Central memory CD8-positive, alpha-beta T cell (primary cell): ENCODE results near the gene MNDA.

Experiments used
- ATAC-seq: fragments of 150-1000 bp; cut with Tn5 transposase; replicated peaks from 2 replicates; pipeline ENCODE4 v1.10.0; 2022; ENCODE audit warnings: mild to moderate bottlenecking, moderate FRiP score, moderate number of reproducible peaks; ENCODE audit not compliant: poor library complexity, severe bottlenecking; ENCODE audit errors: extremely low read depth
- DNase-seq, 2 donors: peaks; one replicate each; pipeline ENCODE4 v3.0.0; 2021; ENCODE audit warnings: low spot score in 2 of 2
- H3K27ac Mint-ChIP-seq: one replicate; pipeline ENCODE4 v1.8.0; 2022; ENCODE audit warnings: low read depth, mild to moderate bottlenecking, moderate library complexity, mixed read lengths
- H3K27me3 Mint-ChIP-seq: one replicate; pipeline ENCODE4 v1.8.0; 2022; ENCODE audit warnings: mixed read lengths
- H3K36me3 Mint-ChIP-seq: one replicate; pipeline ENCODE4 v1.8.0; 2022; ENCODE audit warnings: mild to moderate bottlenecking, moderate library complexity, mixed read lengths; ENCODE audit not compliant: insufficient read depth
- H3K4me1 Mint-ChIP-seq: one replicate; pipeline ENCODE4 v1.8.0; 2022; ENCODE audit warnings: mixed read lengths
- H3K4me3 Mint-ChIP-seq: one replicate; pipeline ENCODE4 v1.8.0; 2022; ENCODE audit warnings: mild to moderate bottlenecking, moderate library complexity, mixed read lengths
- H3K9me3 Mint-ChIP-seq: one replicate; pipeline ENCODE4 v1.8.0; 2022; ENCODE audit warnings: mixed read lengths

The MNDA gene

DNA sequence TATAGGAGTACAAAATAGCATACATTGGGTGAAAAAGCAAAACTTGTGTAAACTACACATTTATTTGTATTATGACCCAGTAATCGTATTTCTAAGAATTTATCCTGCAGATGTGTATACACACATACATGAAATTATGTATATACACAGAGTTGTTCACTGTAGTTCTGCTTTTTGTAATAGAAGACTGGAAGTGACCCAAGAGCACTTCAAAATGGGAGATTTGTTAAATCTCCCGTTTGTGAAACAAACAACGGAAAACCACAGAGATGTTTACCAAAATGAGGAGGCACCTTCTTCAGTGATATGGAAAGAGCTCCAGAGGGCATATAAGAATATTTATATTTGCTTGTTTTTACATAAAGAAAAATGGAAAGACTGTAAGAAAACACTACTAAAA, 18.0 kb upstream of the MNDA start:
- ATAC-seq (no peak), DNase-seq (no peak)
- no peaks in the 10 kb centered on the region for H3K9me3 Mint-ChIP-seq
- no peak overlapping the region for H3K4me3 Mint-ChIP-seq
- no peaks in the 10 kb centered on the region for H3K36me3 Mint-ChIP-seq
- no peaks in the 10 kb centered on the region for H3K27me3 Mint-ChIP-seq
- H3K4me1 Mint-ChIP-seq: peaks cover 16% of the 10 kb centered on the region
- H3K27ac Mint-ChIP-seq: no peak overlapping the region

DNA sequence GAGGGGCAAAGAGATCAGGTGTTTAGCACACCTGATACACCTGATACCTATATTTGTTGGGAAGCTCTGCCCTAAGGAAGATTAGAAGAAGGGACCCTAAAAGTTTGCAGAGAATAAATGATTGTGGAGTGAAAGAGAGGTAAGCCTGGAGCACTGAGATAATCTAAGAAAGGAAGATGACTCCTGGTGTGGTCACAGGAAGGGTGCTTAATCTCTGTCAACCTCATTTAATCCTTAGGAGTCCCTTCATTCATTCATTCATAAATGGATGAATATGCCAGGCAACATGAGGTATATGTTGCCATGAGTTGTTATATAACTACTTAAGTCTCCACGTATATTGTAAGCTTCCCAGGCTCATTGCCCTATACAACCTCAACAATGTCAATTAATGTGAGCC, 16.2 kb upstream of the MNDA start:
- Mint-ChIP-seq H3K4me1 (peaks cover 34% of the 10 kb centered on the region), H3K4me3 (no peak overlapping the region), H3K27me3 (no peaks in the 10 kb centered on the region), H3K27ac (no peak overlapping the region), H3K9me3 (no peaks in the 10 kb centered on the region), H3K36me3 (no peaks in the 10 kb centered on the region)
- no peak for ATAC-seq
- no peak for DNase-seq

DNA sequence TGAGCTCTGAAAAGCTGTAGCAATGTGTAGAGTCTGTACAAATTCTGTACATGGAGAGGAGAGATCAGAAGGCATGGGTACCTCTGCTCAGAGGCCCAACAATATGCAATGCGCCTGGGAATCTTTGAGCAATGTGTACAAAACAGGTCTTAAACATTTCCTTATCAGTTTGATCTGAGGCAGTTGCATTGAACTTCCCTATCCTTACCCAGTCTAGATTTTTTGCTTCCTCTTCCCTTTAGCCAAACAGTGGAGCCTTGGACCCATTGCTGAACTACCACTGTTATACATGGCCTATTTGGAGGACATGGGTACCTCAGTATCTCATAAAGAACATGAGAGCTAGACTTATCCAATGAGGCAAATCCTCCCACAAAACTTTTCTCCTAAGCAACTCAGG, 12.6 kb upstream of the MNDA start:
- Mint-ChIP-seq H3K4me3 (peak overlapping the region; percentile 68), H3K9me3 (no peaks in the 10 kb centered on the region), H3K36me3 (no peaks in the 10 kb centered on the region), H3K4me1 (peaks cover 38% of the 10 kb centered on the region), H3K27me3 (no peaks in the 10 kb centered on the region), H3K27ac (peak overlapping the region; percentile 94)
- no peak for DNase-seq
- ATAC-seq: no peak

DNA sequence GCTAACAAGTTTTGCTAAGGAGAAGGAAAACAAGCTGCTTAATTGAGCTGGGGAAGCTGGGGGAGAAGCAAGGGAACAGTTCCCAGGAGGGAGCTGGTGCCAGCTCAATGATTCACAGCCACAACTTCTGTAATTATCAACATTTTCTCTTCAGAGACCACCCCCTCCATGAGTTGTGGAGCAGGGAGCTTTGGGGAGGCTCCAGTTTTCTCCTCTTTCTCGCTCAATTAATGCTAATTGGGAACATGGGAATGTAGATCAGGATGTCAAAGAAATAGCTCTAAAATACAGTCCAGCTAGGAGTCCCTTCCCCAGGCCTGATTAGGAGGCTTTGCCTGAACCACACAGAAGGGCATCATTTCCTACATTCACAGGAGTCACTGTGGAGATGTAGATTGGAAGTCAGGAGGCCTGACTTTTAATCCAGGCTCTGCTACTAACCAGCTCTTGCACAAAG, 12.1 kb upstream of the MNDA start:
- H3K27me3 Mint-ChIP-seq: no peaks in the 10 kb centered on the region
- ATAC-seq: no peak
- peak overlapping the region; percentile 68 for H3K4me3 Mint-ChIP-seq
- no peak for DNase-seq
- H3K4me1 Mint-ChIP-seq: peaks cover 38% of the 10 kb centered on the region
- H3K9me3 Mint-ChIP-seq: no peaks in the 10 kb centered on the region
- H3K36me3 Mint-ChIP-seq: no peaks in the 10 kb centered on the region
- peak overlapping the region; percentile 94 for H3K27ac Mint-ChIP-seq

DNA sequence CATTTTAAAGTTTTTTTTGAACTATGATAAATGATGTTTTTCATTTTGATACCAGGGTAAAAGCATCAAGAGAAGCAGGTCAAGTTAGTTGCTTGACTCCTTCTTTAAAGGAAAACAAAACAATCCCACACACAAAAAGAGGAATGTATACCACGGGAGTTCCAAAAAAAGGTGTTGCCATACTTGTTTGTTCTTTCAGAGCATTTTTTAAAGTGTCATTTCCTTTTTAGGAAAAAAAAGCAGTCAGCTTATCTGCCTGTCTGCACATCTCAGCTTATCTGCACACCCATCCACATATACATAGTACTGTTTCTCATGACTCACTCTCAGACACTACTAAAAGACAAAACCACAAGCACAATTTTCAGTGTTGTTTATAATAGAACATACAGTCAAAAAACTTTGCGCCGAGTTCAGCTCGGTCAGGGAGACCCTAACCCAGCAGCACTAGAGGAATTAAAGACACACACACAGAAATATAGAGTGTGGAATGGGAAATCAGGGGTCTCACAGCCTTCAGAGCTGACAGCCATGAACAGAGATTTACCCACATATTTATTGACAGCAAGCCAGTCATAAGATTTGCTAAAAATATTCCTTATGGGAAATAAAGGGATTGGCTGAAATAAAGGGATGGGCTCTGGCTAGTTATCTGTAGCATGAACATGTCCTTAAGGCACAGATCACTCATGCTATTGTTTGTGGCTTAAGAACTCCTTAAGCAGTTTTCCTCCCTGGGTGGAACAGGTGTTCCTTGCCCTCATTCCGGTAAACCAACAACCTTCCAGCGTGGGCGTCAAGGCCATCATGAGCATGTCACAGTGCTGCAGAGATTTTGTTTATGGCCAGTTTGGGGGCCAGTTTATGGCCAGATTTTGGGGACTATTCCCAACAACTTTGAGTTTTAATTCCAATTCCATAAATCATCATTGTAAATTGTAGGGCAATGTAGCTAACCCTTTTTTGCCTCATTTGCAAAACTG, 11.4 kb upstream of the MNDA start:
- no peak for DNase-seq
- Mint-ChIP-seq H3K27me3 (no peaks in the 10 kb centered on the region), H3K27ac (peak overlapping the region; percentile 94), H3K4me3 (peak overlapping the region; percentile 68), H3K4me1 (peaks cover 38% of the 10 kb centered on the region), H3K9me3 (no peaks in the 10 kb centered on the region), H3K36me3 (no peaks in the 10 kb centered on the region)
- ATAC-seq: peak; percentile 100

DNA sequence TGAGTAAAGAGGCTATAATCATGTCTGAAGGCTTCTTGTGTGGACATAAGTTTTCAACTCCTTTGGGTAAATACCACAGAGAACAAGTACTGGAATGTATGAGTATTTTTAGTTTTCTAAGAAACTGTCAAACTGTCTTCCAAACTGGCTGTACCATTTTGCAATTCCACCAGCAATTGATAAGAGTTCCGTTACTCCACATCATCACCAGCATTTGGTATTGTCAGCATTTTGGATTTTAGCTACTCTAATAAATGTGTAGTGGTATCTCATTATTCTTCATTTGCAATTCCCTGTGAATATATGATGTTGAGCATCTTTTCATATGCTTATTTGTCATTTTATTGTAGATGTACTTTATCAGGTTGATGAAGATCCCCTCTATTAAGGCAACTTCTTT, 9.4 kb upstream of the MNDA start:
- DNase-seq (no peak), ATAC-seq (no peak)
- no peak overlapping the region for H3K4me3 Mint-ChIP-seq
- no peaks in the 10 kb centered on the region for H3K27me3 Mint-ChIP-seq
- H3K27ac Mint-ChIP-seq: no peak overlapping the region
- H3K36me3 Mint-ChIP-seq: no peaks in the 10 kb centered on the region
- no peaks in the 10 kb centered on the region for H3K9me3 Mint-ChIP-seq
- H3K4me1 Mint-ChIP-seq: peaks cover 38% of the 10 kb centered on the region

DNA sequence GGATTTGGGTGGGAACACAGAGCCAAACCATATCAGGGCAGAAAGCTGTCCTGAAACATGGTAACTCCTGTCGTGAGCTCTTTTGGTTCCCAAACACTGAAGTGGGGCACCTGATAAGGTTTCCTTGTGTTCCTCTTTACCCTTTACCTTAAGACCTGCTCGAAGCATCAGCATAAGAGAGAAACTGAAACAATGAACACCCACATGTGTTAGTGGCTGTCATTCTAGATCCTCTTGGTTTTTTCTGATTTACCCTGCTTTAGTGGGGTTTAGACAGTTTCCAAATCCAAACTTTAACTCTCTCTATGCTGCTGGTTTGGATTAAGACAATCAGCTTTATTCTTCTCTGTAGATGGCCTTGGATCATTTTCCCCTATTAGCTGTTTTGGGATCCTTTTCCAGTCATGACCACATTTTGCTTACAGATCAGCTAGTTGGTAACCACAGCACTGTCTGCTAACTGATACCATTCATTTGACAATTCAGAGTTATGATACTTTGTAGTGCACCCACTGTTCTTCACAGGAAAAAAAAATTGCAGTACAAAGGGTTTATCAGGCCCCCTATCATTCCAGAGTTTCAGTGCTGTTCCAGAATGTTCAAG, 975 bp upstream of the MNDA start:
- H3K27me3 Mint-ChIP-seq: no peaks in the 10 kb centered on the region
- H3K27ac Mint-ChIP-seq: peak overlapping the region; percentile 22
- ATAC-seq (peak; percentile 49), DNase-seq (no peak)
- H3K4me1 Mint-ChIP-seq: peaks cover 8% of the 10 kb centered on the region
- H3K36me3 Mint-ChIP-seq: peaks cover 1% of the 10 kb centered on the region
- peaks cover 15% of the 10 kb centered on the region for H3K9me3 Mint-ChIP-seq
- no peak overlapping the region for H3K4me3 Mint-ChIP-seq

DNA sequence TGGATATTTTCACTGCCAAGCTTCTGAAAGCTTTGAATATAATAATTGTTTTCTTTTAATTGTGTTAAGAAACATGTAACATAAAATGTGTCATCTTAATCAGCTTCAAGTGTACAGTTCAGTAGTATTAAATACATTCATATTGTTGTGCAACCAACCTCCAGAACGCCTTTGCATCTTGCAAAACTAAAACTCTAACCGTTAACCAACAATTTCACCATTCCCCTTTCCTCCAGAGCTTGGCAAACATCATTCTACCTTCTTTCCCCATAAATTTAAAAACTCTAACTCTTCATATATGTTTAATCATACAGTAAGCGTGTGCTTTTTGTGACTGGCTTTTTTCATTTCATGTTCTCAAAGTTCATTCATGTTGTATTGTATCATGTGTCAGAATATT, 2.1 kb downstream of the MNDA start:
- DNase-seq (no peak), ATAC-seq (no peak)
- Mint-ChIP-seq H3K36me3 (peaks cover 1% of the 10 kb centered on the region), H3K27ac (peak overlapping the region; percentile 71), H3K4me1 (peaks cover 8% of the 10 kb centered on the region), H3K4me3 (peak overlapping the region; percentile 23), H3K9me3 (peaks cover 9% of the 10 kb centered on the region), H3K27me3 (no peaks in the 10 kb centered on the region)

DNA sequence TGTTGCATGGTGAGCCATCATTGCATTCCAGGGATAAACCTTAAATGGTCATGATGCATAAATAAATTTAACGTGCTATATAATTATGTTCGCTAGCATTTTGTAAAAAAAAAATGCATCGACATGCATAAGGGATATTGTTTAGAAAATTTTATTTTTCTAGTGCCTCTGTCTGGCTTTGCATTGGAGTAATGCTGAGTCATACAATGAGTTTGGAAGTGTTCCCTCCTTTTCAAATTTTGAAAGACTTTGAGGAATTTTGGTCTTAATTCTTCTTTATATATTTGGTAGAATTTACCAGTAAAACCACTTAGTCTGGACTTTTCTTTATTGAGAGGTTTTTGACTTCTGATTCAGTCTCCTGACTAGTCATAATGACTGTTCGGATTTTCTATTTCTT, 4.9 kb downstream of the MNDA start:
- no peak overlapping the region for H3K4me3 Mint-ChIP-seq
- no peak overlapping the region for H3K27ac Mint-ChIP-seq
- DNase-seq: no peak
- H3K4me1 Mint-ChIP-seq: no peaks in the 10 kb centered on the region
- no peak for ATAC-seq
- no peaks in the 10 kb centered on the region for H3K9me3 Mint-ChIP-seq
- H3K36me3 Mint-ChIP-seq: no peaks in the 10 kb centered on the region
- H3K27me3 Mint-ChIP-seq: peaks cover 11% of the 10 kb centered on the region

DNA sequence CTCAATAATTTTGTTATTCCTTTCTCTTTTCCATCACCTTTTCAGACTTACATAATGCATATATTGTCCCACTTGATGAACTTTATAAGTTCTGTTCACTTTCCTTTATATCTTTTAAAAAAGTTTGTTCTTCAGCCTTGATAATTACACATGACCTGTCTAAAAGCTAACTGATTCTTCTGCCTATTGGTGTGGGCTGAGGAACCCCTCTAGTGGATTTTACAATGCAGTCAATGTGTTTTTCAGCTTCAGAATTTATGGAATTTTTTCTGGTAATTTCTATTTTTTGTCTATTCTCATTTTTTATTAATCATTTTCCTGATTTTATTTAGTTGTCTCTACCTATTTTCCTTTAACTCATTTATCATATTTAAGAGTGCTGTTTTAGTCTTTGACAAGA, 7.5 kb downstream of the MNDA start:
- no peak overlapping the region for H3K4me3 Mint-ChIP-seq
- no peak overlapping the region for H3K27ac Mint-ChIP-seq
- H3K4me1 Mint-ChIP-seq: no peaks in the 10 kb centered on the region
- peaks cover 12% of the 10 kb centered on the region for H3K27me3 Mint-ChIP-seq
- no peaks in the 10 kb centered on the region for H3K36me3 Mint-ChIP-seq
- no peaks in the 10 kb centered on the region for H3K9me3 Mint-ChIP-seq
- no peak for DNase-seq
- ATAC-seq: no peak

DNA sequence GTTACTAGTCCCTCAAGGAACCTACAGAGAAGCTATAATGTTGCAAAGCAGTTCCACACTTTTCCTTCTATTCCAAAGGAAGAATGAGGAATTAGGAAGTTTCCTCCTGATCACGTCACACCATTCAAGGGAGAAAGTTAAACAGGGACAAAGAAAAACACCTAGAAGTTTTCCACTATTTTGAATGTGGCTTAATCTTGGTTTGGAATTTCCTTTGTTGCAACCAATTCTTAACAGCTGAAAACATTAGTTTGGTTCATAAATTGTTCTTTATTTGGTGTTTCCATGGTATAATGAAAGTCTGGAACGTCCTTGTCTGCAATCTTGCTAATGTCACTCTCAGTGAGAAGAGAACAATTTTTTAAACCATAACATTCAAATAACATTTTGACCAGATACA, 8.4 kb downstream of the MNDA start:
- no peak overlapping the region for H3K4me3 Mint-ChIP-seq
- DNase-seq: no peak
- H3K36me3 Mint-ChIP-seq: no peaks in the 10 kb centered on the region
- ATAC-seq: no peak
- H3K4me1 Mint-ChIP-seq: no peaks in the 10 kb centered on the region
- no peaks in the 10 kb centered on the region for H3K9me3 Mint-ChIP-seq
- no peak overlapping the region for H3K27ac Mint-ChIP-seq
- peaks cover 12% of the 10 kb centered on the region for H3K27me3 Mint-ChIP-seq

DNA sequence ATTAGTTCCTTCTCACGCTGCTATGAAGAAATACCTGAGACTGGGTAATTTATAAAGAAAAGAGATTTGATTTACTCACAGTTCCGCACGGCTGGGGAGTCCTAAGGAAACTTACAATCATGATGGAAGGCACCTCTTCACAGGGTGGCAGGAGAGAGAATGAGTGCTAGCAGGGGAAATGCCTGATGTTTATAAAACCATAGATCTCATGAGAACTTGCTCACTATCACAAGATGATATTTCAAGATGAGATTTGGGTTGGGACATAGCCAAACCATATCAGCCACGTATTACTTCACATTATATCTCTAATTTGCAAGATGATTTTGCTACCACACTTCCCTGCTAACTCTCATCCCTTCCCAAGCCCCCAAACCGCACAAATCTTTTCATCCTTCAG, 9.1 kb downstream of the MNDA start:
- Mint-ChIP-seq H3K9me3 (no peaks in the 10 kb centered on the region), H3K4me3 (no peak overlapping the region), H3K4me1 (no peaks in the 10 kb centered on the region), H3K36me3 (no peaks in the 10 kb centered on the region), H3K27me3 (peaks cover 12% of the 10 kb centered on the region), H3K27ac (no peak overlapping the region)
- ATAC-seq: no peak
- no peak for DNase-seq

DNA sequence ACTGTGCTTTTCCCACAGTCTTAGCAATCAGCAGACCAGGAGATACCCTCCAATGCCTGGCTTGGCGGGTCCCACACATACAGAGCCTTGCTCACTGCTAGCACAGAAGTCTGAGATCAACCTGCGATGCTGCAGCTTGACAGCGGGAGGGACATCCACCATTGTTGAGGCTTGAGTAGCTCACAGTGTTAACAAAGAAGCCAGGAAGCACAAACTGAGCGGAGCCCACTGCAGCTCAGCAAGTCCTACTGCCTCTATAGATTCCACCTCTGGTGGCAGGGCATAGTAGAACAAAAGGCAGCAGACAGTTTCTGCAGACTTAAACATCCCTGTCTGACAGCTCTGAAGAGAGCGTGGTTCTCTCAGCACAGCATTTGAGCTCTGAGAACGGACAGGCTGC, 33.4 kb downstream of the MNDA start:
- no peak for ATAC-seq
- Mint-ChIP-seq H3K9me3 (peaks cover 15% of the 10 kb centered on the region), H3K36me3 (no peaks in the 10 kb centered on the region), H3K27me3 (no peaks in the 10 kb centered on the region), H3K4me1 (no peaks in the 10 kb centered on the region), H3K27ac (no peak overlapping the region), H3K4me3 (no peak overlapping the region)
- DNase-seq: no peak
